Fibroblast of skin of left quadriceps (primary cell): ENCODE measurements around the gene DHX16.
A peak's percentile ranks its signal among the peaks of the same experiment; 100 is the strongest.

ENCODE experiments used
- DNase-seq, 2 experiments: peaks; one replicate each; pipeline ENCODE4 v3.0.0-alpha.2; 2013; ENCODE audit warnings: low read depth in 2 of 2

Gene DHX16

DNA sequence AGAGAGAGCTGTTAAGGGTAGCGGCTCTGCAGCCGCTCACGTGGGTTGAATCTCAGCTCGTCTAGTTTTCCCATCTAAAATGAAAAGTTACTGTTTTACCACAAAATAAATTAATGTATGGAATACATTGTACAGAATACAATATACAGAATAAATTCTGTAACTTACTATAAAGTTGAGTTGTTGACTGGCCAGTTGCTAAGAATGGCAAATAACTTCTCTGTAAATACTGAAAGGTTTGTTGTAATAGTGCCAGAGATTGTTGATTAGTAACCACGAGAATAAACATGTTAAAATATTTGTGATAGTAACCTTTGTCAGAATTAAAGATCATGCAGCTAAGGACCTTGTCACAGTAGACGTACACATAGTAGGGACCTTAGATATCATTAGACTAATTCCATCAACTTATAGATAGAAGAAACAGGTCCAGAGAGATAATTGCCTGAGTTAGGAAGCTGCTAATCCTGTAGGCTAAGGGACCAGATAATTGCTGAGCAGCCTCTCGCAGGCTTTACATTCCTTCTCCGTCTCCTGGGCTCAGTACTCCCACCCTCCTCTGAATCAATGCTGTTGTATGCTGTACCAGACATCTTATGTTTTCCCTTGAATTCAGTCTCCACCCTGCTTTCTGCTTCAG, 18.5 kb upstream of the DHX16 start:
- no peak for DNase-seq

- DNase-seq, result peak; percentile 59 to 62
These were observed 17.8 kb upstream of the DHX16 start, which contains the start of gene NRM for GRCh38 chr6:30690403-30691207. Gene NRM, minus strand, starts transcription at chr6:30690984. Its CDS starts 10 bp downstream, at chr6:30690974.

DNA sequence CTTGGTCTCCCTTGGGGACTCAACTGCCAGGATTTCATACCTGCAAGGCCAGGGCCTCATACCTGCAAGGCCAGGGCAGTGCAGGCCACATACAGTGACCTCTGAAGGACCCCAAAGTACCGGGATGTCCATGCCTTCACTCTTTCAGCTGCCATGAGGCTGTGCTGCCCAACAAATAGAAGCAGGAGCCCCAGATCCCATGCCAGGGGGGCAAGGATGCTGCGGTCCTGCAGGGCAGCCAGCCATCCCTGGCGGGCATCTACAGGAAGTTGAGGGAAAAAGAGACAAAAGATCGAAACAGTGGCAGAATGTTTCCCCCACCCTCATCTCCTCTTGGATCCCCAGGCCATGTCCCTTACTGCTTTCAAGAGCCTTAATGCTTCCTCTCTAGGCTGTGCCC, 17.2 kb upstream of the DHX16 start:
- DNase-seq, result no peak

DNA sequence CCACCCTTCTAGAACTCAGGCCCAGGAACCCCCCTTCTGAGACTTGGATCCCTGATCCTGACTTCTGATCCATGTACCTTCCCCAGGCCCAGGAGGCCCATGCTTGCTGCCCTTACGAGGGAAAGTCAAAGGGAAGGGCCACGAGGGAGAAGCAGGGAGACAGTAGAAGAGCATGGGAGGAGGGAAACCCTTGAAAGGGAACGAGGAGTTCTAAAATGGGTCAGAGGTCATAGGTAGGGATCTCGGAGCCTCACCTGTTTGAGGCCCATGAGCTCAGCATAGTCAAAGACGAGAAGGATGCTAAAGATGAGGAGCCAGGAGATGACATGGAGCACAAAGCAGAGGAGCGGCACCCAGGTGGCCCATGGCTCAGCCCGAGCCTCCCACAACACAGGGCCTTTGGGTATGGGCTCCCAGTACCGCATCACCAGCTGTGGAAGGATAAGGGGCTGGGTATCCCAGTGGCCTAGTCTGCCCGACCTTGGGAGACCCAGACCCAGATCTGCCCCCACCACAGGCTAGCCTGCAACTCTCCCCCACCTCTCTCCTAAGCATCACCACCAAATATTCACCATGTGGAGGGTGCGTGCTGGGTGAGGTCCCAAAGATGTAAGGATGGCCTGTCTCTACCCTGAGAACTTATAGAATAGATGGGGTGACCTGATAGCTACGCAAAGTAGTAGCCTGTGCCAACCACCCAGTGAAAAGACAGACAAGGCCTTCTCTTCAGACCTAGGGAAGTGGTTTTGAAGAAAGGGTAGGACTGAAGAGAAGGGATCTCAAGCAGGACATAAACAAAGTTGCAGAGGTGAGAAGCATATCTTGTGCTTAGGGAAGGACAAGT, 16.4 kb upstream of the DHX16 start:
- DNase-seq, result no peak

- DNase-seq, result no peak
These were observed 15.8 kb upstream of the DHX16 start for GRCh38 chr6:30688569-30688968.

- DNase-seq, result peak in 1 of 2 experiments; percentile 14
These were observed 15.0 kb upstream of the DHX16 start for GRCh38 chr6:30687659-30688431.

DNA sequence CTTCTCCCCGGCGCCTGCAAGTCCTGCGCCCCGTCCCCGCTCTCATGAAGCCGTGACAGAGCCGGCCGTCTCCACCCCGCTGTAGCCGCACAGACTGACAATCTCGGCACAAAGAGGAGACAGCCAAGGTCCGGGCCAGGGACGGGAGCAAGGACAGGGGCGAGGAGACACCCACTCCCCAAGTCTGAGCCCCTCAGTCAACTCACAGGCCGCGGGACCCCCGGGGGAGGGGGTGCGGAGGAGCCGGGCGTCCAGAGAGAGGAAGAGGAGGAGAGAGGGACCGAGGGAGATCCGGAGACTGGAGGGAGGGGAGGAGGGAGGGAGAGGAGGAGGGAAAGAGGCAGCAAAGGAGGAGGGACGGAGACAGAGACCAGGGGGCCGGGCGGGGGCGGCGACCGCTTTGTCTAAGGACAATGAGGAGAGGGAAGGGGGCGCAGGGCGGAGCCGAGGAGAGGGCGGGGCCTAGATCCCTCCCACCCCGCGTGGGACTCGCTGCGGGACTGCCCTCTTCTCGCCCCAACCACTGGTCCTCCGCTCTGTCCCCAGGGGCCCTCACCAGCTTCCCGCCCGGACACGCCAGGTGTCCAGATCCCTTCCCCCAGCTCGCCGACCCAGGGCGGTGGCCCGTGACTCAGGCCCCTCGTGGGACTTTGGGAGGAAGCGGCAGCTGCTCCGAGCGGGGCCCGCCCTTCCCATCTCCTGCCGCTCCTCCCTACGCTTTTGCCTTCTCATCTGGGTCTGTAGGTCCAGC, 14.3 kb upstream of the DHX16 start:
- DNase-seq, result peak; percentile 86 to 89

DNA sequence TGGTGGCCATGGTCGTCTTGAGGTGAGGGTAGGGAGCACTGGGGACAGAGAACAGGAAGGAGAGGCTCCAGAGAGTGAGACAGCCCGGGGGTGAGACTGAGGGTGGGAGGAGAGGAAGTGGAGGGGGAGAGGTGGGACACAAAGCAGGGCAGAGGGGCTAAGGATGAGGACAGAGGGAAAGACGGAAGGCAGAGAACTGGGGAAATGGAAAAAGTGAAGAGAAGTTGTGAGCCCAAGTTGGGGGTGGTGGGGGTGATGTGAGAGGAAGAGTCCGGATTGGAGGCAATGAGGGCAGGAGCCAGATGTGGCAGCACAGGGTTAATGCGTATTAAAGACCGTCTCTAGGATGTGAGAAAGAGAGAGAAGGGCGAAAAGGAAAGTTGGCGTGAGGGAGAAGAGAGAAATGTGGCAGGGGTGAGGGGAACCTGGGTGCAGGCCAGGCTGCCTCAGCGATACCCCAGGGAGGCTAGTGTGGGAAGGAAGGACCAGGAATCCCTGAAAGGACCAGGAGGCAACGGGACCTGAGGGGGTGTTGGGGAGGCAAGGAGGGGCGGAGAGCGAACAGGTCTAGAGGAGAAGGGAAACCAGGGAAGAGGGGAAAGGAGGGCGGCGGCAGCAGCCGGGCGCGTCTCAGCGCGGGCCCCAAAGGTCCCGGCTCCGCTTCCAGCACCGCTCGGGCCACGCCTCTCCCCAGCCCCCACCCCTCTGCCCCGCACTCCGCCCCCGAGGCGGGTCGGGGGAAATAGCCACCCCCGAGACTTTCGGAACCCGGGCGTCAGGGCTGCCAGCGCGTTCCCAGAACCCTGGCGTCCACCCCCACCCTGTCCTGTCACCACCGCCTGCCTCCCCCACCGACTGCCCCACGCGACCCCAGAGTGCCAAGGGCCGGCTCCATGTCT, 13.5 kb upstream of the DHX16 start, which contains the start of gene PPP1R18:
PPP1R18 (minus strand) TSS at position 637 of the 899 bp plus-strand sequence; CDS start at position 10, 627 bp downstream.
- peak in 1 of 2 experiments; percentile 23 for DNase-seq

- DNase-seq, result no peak
These were observed 12.6 kb upstream of the DHX16 start for GRCh38 chr6:30685157-30686008.

DNA sequence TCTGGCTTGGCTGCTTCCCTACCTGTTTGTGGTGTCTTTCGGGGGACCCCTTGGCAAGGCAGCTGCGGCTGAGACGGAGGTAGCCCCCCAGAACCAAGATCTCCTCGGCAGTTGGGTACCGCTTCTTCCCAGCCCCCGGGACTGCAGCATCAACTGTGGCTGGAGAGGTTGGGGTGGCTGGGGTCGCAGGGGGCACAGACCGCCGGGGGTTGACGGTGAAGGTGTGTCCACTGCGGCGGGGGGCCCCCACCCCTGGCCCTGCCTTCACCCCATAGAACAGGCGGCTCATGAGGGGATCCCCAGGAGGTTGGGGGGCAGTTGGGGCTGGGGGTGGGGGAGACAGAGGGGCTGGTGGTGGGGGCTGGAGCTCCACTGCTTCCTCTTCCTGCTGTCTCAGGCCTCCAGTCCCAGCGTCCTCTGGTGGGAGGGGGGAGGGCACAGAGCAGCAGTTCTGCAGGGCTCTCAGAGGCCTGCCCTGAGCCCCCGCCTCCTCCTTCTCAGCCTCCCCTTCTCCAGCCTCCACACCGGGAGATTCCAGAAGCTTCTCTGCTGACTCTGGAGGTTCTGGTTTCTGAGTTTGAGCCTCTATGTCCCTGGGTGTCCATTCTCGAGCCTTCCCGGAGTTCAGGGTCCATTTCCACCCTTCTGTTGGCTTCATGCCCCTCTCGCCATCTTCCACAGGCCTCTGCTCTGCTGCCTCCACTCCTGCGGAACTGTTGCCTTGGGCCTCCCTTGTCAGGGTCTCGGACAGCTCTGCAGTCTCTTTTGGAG, 11.8 kb upstream of the DHX16 start:
- DNase-seq, result no peak

GRCh38 chr6:30683980-30684338, 11.2 kb upstream of the DHX16 start:
- DNase-seq, result no peak

DNA sequence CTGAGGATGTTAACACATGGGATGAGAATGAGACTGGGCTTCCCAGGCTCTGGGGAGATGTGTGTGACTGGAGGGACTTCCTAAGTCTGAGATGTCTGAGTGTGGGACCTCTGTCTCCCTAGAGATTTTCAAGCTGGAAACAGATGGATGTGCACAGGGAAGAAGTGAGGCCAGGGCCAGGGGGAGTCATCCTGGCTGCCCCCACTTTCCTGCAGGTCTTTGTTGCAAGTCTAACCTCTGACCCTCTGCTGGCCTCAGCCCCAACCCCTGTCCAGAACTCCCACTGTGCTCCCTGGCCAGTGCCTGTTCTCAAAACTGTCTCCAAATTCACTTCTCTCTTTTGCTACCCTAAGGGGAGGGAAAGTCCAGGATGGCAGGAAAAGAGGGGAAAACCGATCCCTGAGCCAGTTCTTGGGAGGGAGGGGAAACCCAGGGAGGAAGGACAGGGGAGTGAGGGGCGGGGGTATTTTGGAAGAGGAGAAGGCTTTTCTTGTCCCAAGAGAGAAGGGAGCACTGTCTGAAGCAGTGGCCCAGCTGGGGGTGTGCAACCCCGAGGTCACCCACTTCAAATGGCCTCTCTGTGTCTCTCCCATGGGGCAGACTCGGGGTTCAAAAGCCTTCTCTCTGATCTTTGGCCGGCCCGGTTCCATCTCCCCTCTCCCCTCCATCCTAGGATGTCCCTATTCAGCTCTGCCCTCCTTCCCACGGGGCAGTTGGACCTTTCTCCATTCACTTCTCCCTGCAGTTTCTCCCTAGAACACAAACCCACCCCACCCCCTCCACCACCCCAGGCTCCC, 10.6 kb upstream of the DHX16 start:
- no peak for DNase-seq

- DNase-seq, result peak; percentile 73 to 75
These were observed 9.6 kb upstream of the DHX16 start for GRCh38 chr6:30682143-30683117.

DNA sequence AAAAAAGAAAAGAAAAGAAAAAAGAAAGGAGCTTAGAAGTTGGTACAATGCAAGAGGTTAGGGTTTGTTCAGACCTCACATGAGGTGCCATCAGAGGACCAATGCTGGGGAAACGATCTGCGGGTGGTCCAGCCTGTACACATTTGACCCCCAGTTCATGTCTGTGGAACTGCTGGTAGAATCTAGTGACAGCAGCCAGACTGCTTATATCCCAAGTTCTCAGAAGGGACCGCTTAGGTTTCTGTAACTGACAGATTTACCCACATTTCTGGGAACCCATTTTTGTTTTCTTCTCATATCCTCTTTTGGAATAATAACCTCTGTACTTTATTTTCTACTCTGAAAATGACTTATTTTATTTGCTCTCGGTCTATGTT, 8.9 kb upstream of the DHX16 start:
- no peak for DNase-seq

- DNase-seq, result no peak
These were observed 7.1 kb upstream of the DHX16 start for GRCh38 chr6:30679765-30680535.
